Measurements from ENCODE around the gene SCUBE1. TPM values are rescaled to one million over a fixed set of nuclear protein-coding genes. Genes with fewer than 3 reads are reported as not detected.
"Not testable (repeated sequence)": the region's sequence is repeated elsewhere in the genome, so short reads cannot be mapped to it uniquely, and the experiment has no call there.

The SCUBE1 gene
- total and polyA plus RNA-seq, 5 donors: 0.03 to 1.3 (median 0.33) TPM; not detected in 1

DNA sequence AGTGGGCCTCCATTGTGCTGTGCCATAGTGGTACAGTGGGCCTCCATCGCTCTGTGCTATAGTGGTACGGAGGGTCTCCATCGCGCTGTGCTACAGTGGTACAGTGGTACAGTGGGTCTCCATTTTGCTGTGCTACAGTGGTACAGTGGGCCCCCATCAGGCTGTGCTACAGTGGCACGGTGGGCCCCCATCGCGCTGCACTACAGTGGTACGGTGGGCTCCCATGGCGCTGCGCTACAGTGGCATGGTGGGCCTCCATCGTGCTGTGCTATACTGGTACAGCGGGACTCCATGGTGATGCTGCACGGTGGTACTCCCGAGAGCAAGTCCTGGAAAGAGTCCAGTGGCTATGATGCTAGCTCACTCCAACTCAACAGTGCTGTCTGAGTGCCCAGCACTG, 51.8 kb downstream of the SCUBE1 start:
- no peak overlapping the region for H3K4me3 ChIP-seq (ENCODE audit: low read length)
- no peaks in the 10 kb centered on the region for H3K9me3 ChIP-seq (ENCODE audit: control insufficient read depth, low read length)
- H3K27me3 ChIP-seq (ENCODE audit: control insufficient read depth, insufficient read depth): no peaks in the 10 kb centered on the region
- no peak overlapping the region for H3K27ac ChIP-seq (ENCODE audit: low read length)
- DNase-seq (no peak), ATAC-seq (no peak)
- intact Hi-C loops (cut with DNase I): no loop called here
- peaks cover 2% of the 10 kb centered on the region for H3K4me1 ChIP-seq (ENCODE audit: control insufficient read depth, insufficient read depth, low read length)
- WGBS: 95% methylated on average over 14 of the region's 14 CpGs

DNA sequence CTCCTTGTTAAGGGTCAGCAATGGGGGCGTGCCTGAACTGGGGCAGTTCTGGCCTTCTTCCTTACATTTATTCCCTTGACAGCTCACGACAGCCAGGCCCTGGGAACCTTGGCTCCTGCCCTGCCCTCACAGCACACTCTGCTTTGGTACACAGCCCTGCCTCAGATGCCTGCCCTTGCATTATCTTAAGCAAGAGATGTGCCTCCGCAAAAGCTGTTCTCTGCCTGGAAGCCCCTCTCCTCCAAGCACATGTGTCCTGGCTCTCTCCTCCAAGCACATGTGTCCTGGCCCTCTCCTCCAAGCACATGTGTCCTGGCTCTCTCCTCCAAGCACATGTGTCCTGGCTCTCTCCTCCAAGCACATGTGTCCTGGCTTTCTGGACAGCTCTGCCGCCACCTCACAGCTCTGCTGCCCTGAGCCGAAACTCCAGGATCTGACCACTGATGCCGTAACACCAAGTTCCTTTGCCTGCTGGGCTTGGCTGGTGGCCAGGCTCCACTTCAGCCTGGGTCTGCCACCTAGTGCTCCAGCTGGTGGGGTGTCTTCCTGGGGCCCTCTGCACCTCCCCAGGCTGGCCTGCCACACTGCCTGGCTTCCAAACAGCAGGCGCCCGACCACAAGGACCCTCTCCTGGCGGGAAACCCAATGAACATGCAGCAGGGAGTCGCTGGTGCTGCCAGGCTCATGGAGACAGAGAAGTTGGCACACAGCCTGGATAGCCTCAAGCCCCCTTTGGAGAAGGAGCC, 53.0 kb downstream of the SCUBE1 start:
- intact Hi-C loops (cut with DNase I): no loop called here
- H3K27ac ChIP-seq (ENCODE audit: low read length): no peak overlapping the region
- peaks cover 2% of the 10 kb centered on the region for H3K4me1 ChIP-seq (ENCODE audit: control insufficient read depth, insufficient read depth, low read length)
- DNase-seq: peak; percentile 56 to 81 (median 78)
- ATAC-seq: peak; percentile 23 to 51
- 36% methylated on average over 10 of the region's 10 CpGs for WGBS
- no peaks in the 10 kb centered on the region for H3K27me3 ChIP-seq (ENCODE audit: control insufficient read depth, insufficient read depth)
- no peaks in the 10 kb centered on the region for H3K9me3 ChIP-seq (ENCODE audit: control insufficient read depth, low read length)
- H3K4me3 ChIP-seq (ENCODE audit: low read length): no peak overlapping the region

DNA sequence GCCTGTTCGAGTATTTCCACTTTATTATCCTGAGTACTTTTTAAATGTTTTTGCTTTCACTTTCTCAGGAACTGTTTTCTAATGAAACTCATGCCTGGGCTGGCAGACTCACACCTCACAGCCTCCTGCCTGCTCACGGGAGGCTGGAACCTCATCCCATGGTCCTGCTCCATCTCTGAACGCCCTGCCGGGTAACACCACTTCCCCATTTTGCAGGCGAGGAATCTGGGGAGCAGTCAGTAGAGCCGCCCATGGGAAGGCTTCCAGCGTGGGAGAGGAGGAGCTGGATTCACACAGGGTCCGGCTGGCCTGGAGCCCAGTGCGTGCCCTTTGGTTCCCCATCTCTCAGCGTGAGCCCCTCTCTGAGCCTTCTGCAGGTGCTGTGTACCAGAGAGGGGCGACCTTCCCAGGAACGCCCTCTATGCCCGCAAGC, 53.6 kb downstream of the SCUBE1 start:
- ATAC-seq: peak in 1 of 2 donors; percentile 17
- 30% methylated on average over 13 of the region's 13 CpGs for WGBS
- intact Hi-C loops (cut with DNase I): no loop called here

DNA sequence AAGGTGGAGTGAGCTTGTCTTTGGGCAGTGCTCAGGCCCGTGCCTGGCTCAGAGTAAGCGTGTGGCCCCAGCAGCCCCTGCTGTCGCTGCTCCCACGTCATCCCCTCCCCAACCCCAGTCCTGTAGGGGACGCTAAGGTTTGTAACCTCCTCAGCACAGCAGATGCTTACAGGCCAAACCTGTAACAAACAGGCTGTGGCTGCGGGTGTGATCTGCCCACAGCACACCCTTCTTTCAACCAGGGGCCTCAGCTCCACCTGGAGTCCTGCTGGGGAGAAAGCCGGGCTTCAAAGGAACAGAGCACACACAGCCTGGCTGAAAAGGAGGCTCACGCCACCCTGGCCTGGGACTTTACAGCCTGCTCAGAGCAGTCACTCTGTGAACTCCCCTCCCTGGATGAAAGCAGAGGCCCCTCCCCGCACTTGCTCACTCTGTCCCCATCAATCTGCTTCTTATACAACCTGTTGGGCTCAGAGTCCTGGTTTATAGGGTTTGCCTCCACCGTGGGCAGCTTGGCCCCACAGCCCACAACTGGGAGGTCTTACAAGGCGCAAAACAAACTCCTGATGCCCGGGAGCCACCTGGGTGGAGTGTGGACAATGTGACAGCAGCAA, 54.3 kb downstream of the SCUBE1 start:
- H3K27me3 ChIP-seq (ENCODE audit: control insufficient read depth, insufficient read depth): no peaks in the 10 kb centered on the region
- ATAC-seq: no peak
- no peak overlapping the region for H3K27ac ChIP-seq (ENCODE audit: low read length)
- no peak for DNase-seq
- peaks cover 2% of the 10 kb centered on the region for H3K4me1 ChIP-seq (ENCODE audit: control insufficient read depth, insufficient read depth, low read length)
- H3K4me3 ChIP-seq (ENCODE audit: low read length): no peak overlapping the region
- intact Hi-C loops (cut with DNase I): no loop called here
- 81% methylated on average over 12 of the region's 12 CpGs for WGBS
- no peaks in the 10 kb centered on the region for H3K9me3 ChIP-seq (ENCODE audit: control insufficient read depth, low read length)

More for the DNA sequence above, 53.6 kb downstream of the SCUBE1 start:
- Histone ChIP-seq H3K4me3 (ENCODE audit: low read length) (no peak overlapping the region), H3K27me3 (ENCODE audit: control insufficient read depth, insufficient read depth) (no peaks in the 10 kb centered on the region), H3K27ac (ENCODE audit: low read length) (no peak overlapping the region), H3K4me1 (ENCODE audit: control insufficient read depth, insufficient read depth, low read length) (peaks cover 2% of the 10 kb centered on the region), H3K9me3 (ENCODE audit: control insufficient read depth, low read length) (no peaks in the 10 kb centered on the region)
- peak in 2 of 3 donors; percentile 38 to 78 for DNase-seq

DNA sequence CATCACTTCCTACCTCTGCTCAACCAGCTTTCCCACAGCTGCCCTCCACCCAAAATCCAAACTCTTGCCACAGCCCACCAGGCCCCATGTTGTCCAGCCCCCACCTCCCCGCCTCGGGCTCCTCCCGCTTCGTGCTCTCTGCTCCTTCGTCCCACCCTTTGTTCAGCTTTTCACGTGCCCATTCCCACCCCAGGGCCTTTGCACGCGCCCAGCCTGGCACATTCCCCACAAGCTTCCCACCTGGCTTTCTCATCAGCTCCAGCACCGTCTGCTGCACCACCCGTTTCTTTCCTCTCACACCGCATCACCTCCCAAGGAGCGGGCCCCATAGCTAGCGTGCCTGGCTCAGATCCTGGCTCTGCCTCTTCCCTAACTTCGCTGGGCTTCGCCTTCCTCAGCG, 54.8 kb downstream of the SCUBE1 start:
- ATAC-seq: no peak
- H3K27ac ChIP-seq (ENCODE audit: low read length): no peak overlapping the region
- intact Hi-C loops (cut with DNase I): no loop called here
- H3K9me3 ChIP-seq (ENCODE audit: control insufficient read depth, low read length): no peaks in the 10 kb centered on the region
- no peak for DNase-seq
- H3K4me3 ChIP-seq (ENCODE audit: low read length): no peak overlapping the region
- H3K27me3 ChIP-seq (ENCODE audit: control insufficient read depth, insufficient read depth): no peaks in the 10 kb centered on the region
- H3K4me1 ChIP-seq (ENCODE audit: control insufficient read depth, insufficient read depth, low read length): peaks cover 2% of the 10 kb centered on the region
- 96% methylated on average over 16 of the region's 16 CpGs for WGBS

GRCh38 chr22:43287441-43287840, 55.7 kb downstream of the SCUBE1 start:
- Histone ChIP-seq H3K9me3 (ENCODE audit: control insufficient read depth, low read length) (no peaks in the 10 kb centered on the region), H3K27ac (ENCODE audit: low read length) (no peak overlapping the region), H3K27me3 (ENCODE audit: control insufficient read depth, insufficient read depth) (no peaks in the 10 kb centered on the region), H3K4me1 (ENCODE audit: control insufficient read depth, insufficient read depth, low read length) (peaks cover 2% of the 10 kb centered on the region), H3K4me3 (ENCODE audit: low read length) (no peak overlapping the region)
- 81% methylated on average over 4 of the region's 4 CpGs for WGBS
- DNase-seq (no peak), ATAC-seq (no peak)
- intact Hi-C loops (cut with DNase I): no loop called here

GRCh38 chr22:43281394-43281793, 61.8 kb downstream of the SCUBE1 start:
- H3K27ac ChIP-seq (ENCODE audit: low read length): no peak overlapping the region
- ATAC-seq (no peak), DNase-seq (no peak)
- H3K9me3 ChIP-seq (ENCODE audit: control insufficient read depth, low read length): no peaks in the 10 kb centered on the region
- 46% methylated on average over 2 of the region's 2 CpGs for WGBS
- no peaks in the 10 kb centered on the region for H3K27me3 ChIP-seq (ENCODE audit: control insufficient read depth, insufficient read depth)
- no peak overlapping the region for H3K4me3 ChIP-seq (ENCODE audit: low read length)
- H3K4me1 ChIP-seq (ENCODE audit: control insufficient read depth, insufficient read depth, low read length): no peaks in the 10 kb centered on the region
- intact Hi-C loops (cut with DNase I): no loop called here

DNA sequence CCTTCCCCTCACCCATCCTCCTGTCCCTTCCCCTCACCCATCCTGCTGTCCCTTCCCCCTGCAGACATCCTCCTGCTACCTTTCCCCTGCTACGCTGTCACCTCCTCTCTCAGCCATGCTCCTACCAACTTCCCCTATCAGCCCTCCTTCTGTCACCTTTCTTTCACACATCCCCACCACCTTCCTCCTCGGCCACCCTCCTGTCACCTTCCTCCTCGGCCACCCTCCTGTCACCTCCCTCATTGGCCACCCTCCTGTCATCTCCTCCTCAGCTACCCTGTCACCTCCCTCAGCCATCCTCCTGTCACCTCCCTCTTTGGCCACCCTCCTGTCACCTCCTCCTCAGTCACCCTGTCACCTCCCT, 62.7 kb downstream of the SCUBE1 start:
- ATAC-seq; H3K27me3 ChIP-seq (ENCODE audit: control insufficient read depth, insufficient read depth); H3K4me1 ChIP-seq (ENCODE audit: control insufficient read depth, insufficient read depth, low read length); H3K4me3 ChIP-seq (ENCODE audit: low read length); DNase-seq; H3K9me3 ChIP-seq (ENCODE audit: control insufficient read depth, low read length); H3K27ac ChIP-seq (ENCODE audit: low read length); intact Hi-C loops (cut with DNase I): not testable (repeated sequence)
- WGBS: 52% methylated on average over 3 of the region's 3 CpGs

- Histone ChIP-seq H3K9me3 (ENCODE audit: control insufficient read depth, low read length) (no peaks in the 10 kb centered on the region), H3K4me3 (ENCODE audit: low read length) (no peak overlapping the region), H3K27me3 (ENCODE audit: control insufficient read depth, insufficient read depth) (no peaks in the 10 kb centered on the region), H3K4me1 (ENCODE audit: control insufficient read depth, insufficient read depth, low read length) (no peaks in the 10 kb centered on the region), H3K27ac (ENCODE audit: low read length) (no peak overlapping the region)
- DNase-seq (no peak), ATAC-seq (no peak)
- intact Hi-C loops (cut with DNase I): loop anchor here in 1 of 4 donors (10.0 kb wide), 1 partner anchor 65 kb away; the partner anchor contains the start of gene SCUBE1
- 67% methylated on average over 20 of the region's 20 CpGs for WGBS
Measured at GRCh38 chr22:43279867-43280522, 63.2 kb downstream of the SCUBE1 start.

- Histone ChIP-seq H3K27me3 (ENCODE audit: control insufficient read depth, insufficient read depth) (no peaks in the 10 kb centered on the region), H3K4me1 (ENCODE audit: control insufficient read depth, insufficient read depth, low read length) (no peaks in the 10 kb centered on the region), H3K9me3 (ENCODE audit: control insufficient read depth, low read length) (no peaks in the 10 kb centered on the region), H3K27ac (ENCODE audit: low read length) (no peak overlapping the region), H3K4me3 (ENCODE audit: low read length) (no peak overlapping the region)
- ATAC-seq (no peak), DNase-seq (no peak)
- intact Hi-C loops (cut with DNase I): loop anchor here in 1 of 4 donors (10.0 kb wide), 1 partner anchor 67 kb away; the partner anchor contains the start of gene SCUBE1
- WGBS: 77% methylated on average over 13 of the region's 13 CpGs
Measured at GRCh38 chr22:43277987-43278601, 65.1 kb downstream of the SCUBE1 start.

DNA sequence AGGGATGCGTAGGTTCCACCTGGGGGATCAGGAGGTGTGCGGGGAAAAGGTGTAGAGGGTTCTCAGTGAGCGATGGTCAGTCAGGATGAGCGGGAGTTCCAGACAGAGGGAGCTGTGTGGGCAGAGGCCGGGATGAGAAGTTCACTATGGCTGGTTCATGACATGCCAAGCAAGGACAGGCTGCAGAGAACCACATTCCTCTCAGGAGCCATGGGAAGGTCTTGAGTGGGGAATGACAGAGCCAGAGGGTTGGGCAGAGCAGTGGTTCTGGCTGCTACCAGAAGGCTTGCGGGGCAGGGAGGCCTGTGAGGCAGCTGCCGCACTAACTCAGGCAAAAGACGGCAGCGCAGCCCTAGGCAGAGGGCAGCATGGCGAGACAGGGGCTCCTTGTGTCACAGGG, 66.1 kb downstream of the SCUBE1 start:
- Histone ChIP-seq H3K4me1 (ENCODE audit: control insufficient read depth, insufficient read depth, low read length) (no peaks in the 10 kb centered on the region), H3K27me3 (ENCODE audit: control insufficient read depth, insufficient read depth) (no peaks in the 10 kb centered on the region), H3K4me3 (ENCODE audit: low read length) (no peak overlapping the region), H3K9me3 (ENCODE audit: control insufficient read depth, low read length) (no peaks in the 10 kb centered on the region), H3K27ac (ENCODE audit: low read length) (no peak overlapping the region)
- WGBS: 95% methylated on average over 10 of the region's 10 CpGs
- no peak for ATAC-seq
- DNase-seq: peak in 1 of 3 donors; percentile 47
- intact Hi-C loops (cut with DNase I): loop anchor here in 1 of 4 donors (10.0 kb wide), 1 partner anchor 68 kb away; the partner anchor contains the start of gene SCUBE1

Measured in right cardiac atrium (tissue), 5 donors.